ENCODE measurements around the gene PNPLA7. TPM values are rescaled to one million over a fixed set of nuclear protein-coding genes. Genes with fewer than 3 reads are reported as not detected.

PNPLA7 gene
- total and polyA plus RNA-seq, 10 of the 15 experiments (the other 5 are each of a cell fraction or from before 2014, with no cell fraction given): 0.04 to 0.85 (median 0.19) TPM; not detected in 1

- Histone ChIP-seq H4K20me1 (ENCODE audit: control insufficient read depth, insufficient read depth) (no peaks in the 10 kb centered on the region), H2AFZ (ENCODE audit: control insufficient read depth, low read depth, low read length) (no peak overlapping the region), H3K4me2 (ENCODE audit: control insufficient read depth, insufficient read depth) (no peak overlapping the region), H3K9me3 (replicated peaks; ENCODE audit: control insufficient read depth, insufficient read depth, low read length) (no peaks in the 10 kb centered on the region; the same call in 2 of the 3 replicates), H3K79me2 (ENCODE audit: control insufficient read depth, insufficient read depth, low read length) (no peaks in the 10 kb centered on the region), H3K9ac (ENCODE audit: control insufficient read depth, insufficient read depth, low read length) (no peak overlapping the region), H3K4me1 (ENCODE audit: control insufficient read depth, insufficient read depth, low read length) (peaks cover 10% of the 10 kb centered on the region), H3K27ac (ENCODE audit: control insufficient read depth, insufficient read depth) (no peak overlapping the region), H3K36me3 (ENCODE audit: control insufficient read depth in 2 of 2, insufficient read depth in 2 of 2, low read length in 1 of 2) (no peaks in the 10 kb centered on the region), H3K27me3 (replicated peaks in 1 of 2; ENCODE audit: control insufficient read depth in 2 of 2, insufficient read depth in 2 of 2, low read length in 1 of 2) (no peaks in the 10 kb centered on the region), H3K4me3 (no peak overlapping the region)
- RAD21 ChIA-PET (ENCODE audit: unreplicated experiment): no interaction called here
- SMC1A ChIA-PET (ENCODE audit: uncharacterized antibody, unreplicated experiment): no interaction called here
- FAIRE-seq (no peak), ATAC-seq (no peak), DNase-seq (ENCODE audit: low read depth, low spot score) (no peak)
- no TSS peak for BruUV-seq (replicated peaks)
- CTCF ChIA-PET: interaction anchor here (0.9 to 1.0 kb wide), 2 partner anchors 22 to 156 kb away, joined by 3 read pairs; no protein-coding TSS in a partner anchor
- in situ Hi-C loops (cut with MboI) (no loop called here), intact Hi-C loops (cut with micrococcal nuclease; ENCODE audit: unreplicated experiment) (loop anchor here (10.0 kb wide), 1 partner anchor 106 kb away; the partner anchor contains the start of genes EXD3 and NOXA1)
- TF ChIP-seq PKNOX1 (IDR thresholded peaks at IDR 0.05) (peak; percentile 43; the same call in 1 of the 2 replicates), MAX (IDR thresholded peaks at IDR 0.05; ENCODE audit: low read depth, low read length) (no peak)
- POLR2A ChIA-PET: interaction anchor here (0.8 kb wide), 1 partner anchor 72 kb away, joined by 4 read pairs; no protein-coding TSS in a partner anchor
- WGBS (ENCODE audit: insufficient coverage, insufficient replicate concordance, low lambda C conversion rate, missing lambda C conversion rate): 47% methylated on average over 17 of the region's 17 CpGs
Observed at GRCh38 chr9:137531099-137531765, 19.0 kb downstream of the PNPLA7 start.

GRCh38 chr9:137530331-137530730 lies 19.9 kb downstream of the PNPLA7 start:
- intact Hi-C loops (cut with micrococcal nuclease; ENCODE audit: unreplicated experiment) (loop anchor here (10.0 kb wide), 1 partner anchor 106 kb away; the partner anchor contains the start of genes EXD3 and NOXA1), in situ Hi-C loops (cut with MboI) (no loop called here)
- ChIA-PET POLR2A (interaction anchor here (0.8 kb wide), 1 partner anchor 71 kb away, joined by 4 read pairs; no protein-coding TSS in a partner anchor), SMC1A (ENCODE audit: uncharacterized antibody, unreplicated experiment) (no interaction called here), RAD21 (ENCODE audit: unreplicated experiment) (no interaction called here), CTCF (no interaction called here)
- Histone ChIP-seq H2AFZ (ENCODE audit: control insufficient read depth, low read depth, low read length) (no peak overlapping the region), H3K27ac (ENCODE audit: control insufficient read depth, insufficient read depth) (no peak overlapping the region), H4K20me1 (ENCODE audit: control insufficient read depth, insufficient read depth) (no peaks in the 10 kb centered on the region), H3K79me2 (ENCODE audit: control insufficient read depth, insufficient read depth, low read length) (no peaks in the 10 kb centered on the region), H3K9me3 (replicated peaks; ENCODE audit: control insufficient read depth, insufficient read depth, low read length) (no peaks in the 10 kb centered on the region), H3K4me1 (ENCODE audit: control insufficient read depth, insufficient read depth, low read length) (peaks cover 8% of the 10 kb centered on the region), H3K36me3 (ENCODE audit: control insufficient read depth in 2 of 2, insufficient read depth in 2 of 2, low read length in 1 of 2) (no peaks in the 10 kb centered on the region), H3K27me3 (replicated peaks in 1 of 2; ENCODE audit: control insufficient read depth in 2 of 2, insufficient read depth in 2 of 2, low read length in 1 of 2) (no peaks in the 10 kb centered on the region), H3K9ac (ENCODE audit: control insufficient read depth, insufficient read depth, low read length) (no peak overlapping the region), H3K4me3 (no peak overlapping the region), H3K4me2 (ENCODE audit: control insufficient read depth, insufficient read depth) (no peak overlapping the region)
- ATAC-seq: no peak
- no peak for DNase-seq (ENCODE audit: low read depth, low spot score)
- FAIRE-seq: no peak
- no TSS peak for BruUV-seq (replicated peaks)
- 54% methylated on average over 5 of the region's 5 CpGs for WGBS (ENCODE audit: insufficient coverage, insufficient replicate concordance, low lambda C conversion rate, missing lambda C conversion rate)
- TF ChIP-seq KAT2A (conservative IDR thresholded peaks at IDR 0.05; ENCODE audit: control insufficient read depth, low read depth, low read length) (no peak), ZBTB11 (CRISPR knock-in tag; IDR thresholded peaks at IDR 0.05) (no peak), MYB (IDR thresholded peaks at IDR 0.05; ENCODE audit: borderline replicate concordance, low read depth, low read length) (no peak), HDGF (IDR thresholded peaks at IDR 0.05) (no peak), YY1 (IDR thresholded peaks at IDR 0.05; ENCODE audit: low read depth, low read length) (no peak), LARP7 (IDR thresholded peaks at IDR 0.05) (no peak), CBFB (IDR thresholded peaks at IDR 0.05; ENCODE audit: low read depth) (no peak), TCF12 (IDR thresholded peaks at IDR 0.05; ENCODE audit: low read depth, low read length) (no peak), YBX1 (IDR thresholded peaks at IDR 0.05) (no peak), NFIC (IDR thresholded peaks at IDR 0.05; ENCODE audit: low read depth, low read length) (no peak), RBBP5 (conservative IDR thresholded peaks at IDR 0.05) (no peak), ZZZ3 (IDR thresholded peaks at IDR 0.05; ENCODE audit: control insufficient read depth, insufficient read length, low read depth) (no peak)

Data from GM12878 (cell line).